Fibroblast of mammary gland (primary cell): Measurements from ENCODE around the gene LSP1.

ENCODE experiments used
- DNase-seq: peaks from one replicate; pipeline ENCODE4 v3.0.0-alpha.2; 2010; ENCODE audit warnings: low read depth
- H3K4me3 ChIP-seq: 2 replicates; pipeline ENCODE4 v1.5.1; 2011; ENCODE audit warnings: low read depth, mild to moderate bottlenecking, low read length, moderate library complexity; ENCODE audit not compliant: control insufficient read depth
- CTCF ChIP-seq: conservative IDR thresholded peaks from 2 replicates; pipeline ENCODE4 v1.5.1; 2011; ENCODE audit warnings: low read depth, low read length, inconsistent platforms; ENCODE audit not compliant: control insufficient read depth, insufficient read depth

LSP1 gene

DNA sequence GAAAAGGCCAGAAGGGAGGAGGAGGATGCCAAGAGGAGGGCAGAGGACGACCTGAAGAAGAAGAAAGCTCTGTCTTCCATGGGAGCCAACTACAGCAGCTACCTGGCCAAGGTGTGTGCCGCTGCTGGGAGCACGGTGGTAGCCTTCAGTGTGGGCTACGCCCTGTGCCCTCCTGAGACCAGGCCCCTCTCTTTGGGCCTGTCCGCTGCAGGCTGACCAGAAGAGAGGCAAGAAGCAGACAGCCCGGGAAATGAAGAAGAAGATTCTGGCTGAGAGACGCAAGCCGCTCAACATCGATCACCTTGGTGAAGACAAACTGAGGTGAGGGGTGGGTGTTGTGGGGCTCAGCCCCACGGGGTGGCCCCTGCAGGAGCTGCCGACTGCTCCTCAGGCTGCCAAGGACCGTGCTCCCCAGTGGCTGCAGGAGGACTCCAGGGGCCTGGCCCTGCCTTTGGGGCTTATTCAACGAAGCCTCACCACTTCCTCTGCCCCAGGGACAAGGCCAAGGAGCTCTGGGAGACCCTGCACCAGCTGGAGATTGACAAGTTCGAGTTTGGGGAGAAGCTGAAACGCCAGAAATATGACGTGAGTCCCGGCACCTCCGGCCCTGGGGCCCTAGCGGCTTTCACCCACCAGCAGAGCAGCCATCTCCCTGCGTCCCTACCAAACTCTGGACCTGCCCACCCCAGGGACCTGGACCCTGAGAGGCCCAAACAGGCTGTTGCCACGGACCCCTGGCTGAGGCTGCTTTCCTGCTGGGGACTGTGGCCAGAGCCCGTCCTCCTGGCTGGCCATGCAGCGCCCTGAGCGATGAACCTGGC is 81.7 kb downstream of the LSP1 start:
- no peak overlapping the region for H3K4me3 ChIP-seq
- TF ChIP-seq CTCF: no peak
- DNase-seq: no peak

DNA sequence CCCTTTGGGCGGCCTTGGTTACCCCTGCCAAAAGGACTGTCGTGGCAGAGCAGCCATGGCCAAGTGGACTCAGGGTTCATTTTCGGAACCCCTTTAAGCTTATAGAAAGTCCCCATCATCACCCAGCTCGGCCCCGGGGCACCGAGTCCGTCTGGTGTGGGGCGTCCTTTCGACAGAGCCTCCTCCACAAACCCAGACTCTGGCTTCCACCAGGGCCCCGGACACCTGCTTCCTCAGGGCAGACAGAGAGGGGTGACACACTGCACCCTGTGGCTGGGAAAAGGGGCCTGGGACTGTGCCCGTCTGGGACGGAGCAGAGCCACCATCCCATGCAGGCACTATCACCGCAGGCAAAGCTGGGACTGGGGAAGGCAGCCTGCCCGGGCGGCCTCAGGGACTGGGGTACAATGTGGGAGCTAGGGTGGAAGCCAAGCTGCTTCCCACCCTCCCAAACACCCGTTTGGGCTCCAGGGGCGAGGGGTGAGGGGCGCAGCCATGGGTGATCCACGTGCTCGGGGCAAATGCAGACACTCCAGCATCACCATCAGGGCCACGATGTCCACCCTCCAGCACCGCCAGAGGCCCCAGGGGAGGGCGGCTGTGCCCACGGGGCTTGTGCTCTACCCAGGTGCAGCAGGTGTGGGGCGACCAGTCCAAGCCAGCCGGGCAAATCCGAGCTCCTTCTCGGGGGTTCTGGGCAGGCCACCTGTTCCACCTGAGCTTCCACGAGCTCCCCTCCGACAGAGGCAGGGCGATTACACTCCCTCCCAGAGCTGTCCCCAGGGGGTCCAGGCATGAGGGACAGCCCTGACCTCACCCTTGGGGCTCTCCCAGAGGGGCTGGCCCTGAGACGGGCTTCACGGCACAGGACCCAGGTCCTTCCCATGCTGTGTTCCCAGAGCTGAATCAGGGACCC is 82.5 kb downstream of the LSP1 start:
- no peak overlapping the region for H3K4me3 ChIP-seq
- TF ChIP-seq CTCF: no peak
- DNase-seq: no peak

- no peak for TF ChIP-seq CTCF
- no peak for DNase-seq
Observed at GRCh38 chr11:1936072-1936780, 83.3 kb downstream of the LSP1 start.

DNA sequence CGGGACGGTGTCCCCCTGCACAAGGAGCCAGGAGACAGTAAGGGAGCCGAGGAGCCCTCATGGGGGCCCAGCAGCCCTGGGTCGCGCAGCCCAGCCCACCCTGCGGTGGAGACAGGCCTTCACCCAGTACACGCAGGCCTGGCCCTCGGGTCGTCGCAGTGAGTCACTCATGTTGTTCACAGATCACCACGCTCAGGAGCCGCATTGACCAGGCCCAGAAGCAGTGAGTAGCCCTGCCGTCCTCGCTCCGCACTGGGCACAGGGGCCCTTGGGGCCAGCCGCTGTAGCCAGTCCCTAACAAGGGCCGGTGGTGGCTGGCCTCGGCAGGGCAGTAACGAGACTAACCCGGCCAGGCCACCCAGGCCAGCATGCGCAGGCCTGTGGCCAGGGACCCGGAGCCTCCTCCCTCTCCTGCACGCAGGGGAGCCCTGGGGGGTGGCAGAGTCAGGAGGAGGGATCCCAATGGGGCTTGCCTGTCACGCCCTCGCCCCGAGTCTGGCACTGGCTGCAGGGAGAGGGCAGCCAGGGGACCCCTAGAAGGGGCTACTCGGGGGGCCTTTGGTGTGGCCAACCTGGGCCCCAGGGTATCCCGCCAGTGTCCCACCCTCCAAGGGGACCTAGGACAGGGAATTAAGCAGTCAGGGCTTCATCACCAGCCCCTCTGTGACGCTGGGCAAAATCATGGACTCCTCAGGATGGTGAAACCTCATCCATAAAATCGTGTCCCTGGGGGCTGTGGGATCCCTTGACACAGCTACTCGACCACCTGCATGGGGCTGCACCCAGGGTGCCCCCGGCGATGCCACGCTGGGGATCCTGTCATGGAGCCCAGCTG is 84.1 kb downstream of the LSP1 start:
- no peak for DNase-seq
- no peak for TF ChIP-seq CTCF
- no peak overlapping the region for H3K4me3 ChIP-seq

More at GRCh38 chr11:1936072-1936780, 83.3 kb downstream of the LSP1 start:
- H3K4me3 ChIP-seq: no peak overlapping the region

- no peak for TF ChIP-seq CTCF
- no peak for DNase-seq
- H3K4me3 ChIP-seq: no peak overlapping the region
Observed at GRCh38 chr11:1937616-1938342, 84.9 kb downstream of the LSP1 start.
